Mesendoderm (in vitro differentiated cells): ENCODE results near the gene KIF5B.
"Not testable (repeated sequence)": the region's sequence is repeated elsewhere in the genome, so short reads cannot be mapped to it uniquely, and the experiment has no call there.

ENCODE experiments used
- DNase-seq: peaks from one replicate; pipeline ENCODE4 v3.0.0; 2013
- H2AK5ac ChIP-seq: 2 replicates; pipeline ENCODE4 v1.6.1; 2013; ENCODE audit warnings: low read length, inconsistent platforms
- H2BK120ac ChIP-seq: 2 replicates; pipeline ENCODE4 v1.6.1; 2013; ENCODE audit warnings: low read depth, mild to moderate bottlenecking, low read length, moderate library complexity, mixed read lengths
- H2BK15ac ChIP-seq: replicated peaks from 2 replicates; pipeline ENCODE4 v1.6.1; 2013; ENCODE audit warnings: low read depth, mild to moderate bottlenecking, moderate library complexity
- H2BK5ac ChIP-seq: 2 replicates; pipeline ENCODE4 v1.6.1; 2013; ENCODE audit warnings: low read length, inconsistent platforms
- H3K18ac ChIP-seq: 2 replicates; pipeline ENCODE4 v1.6.1; 2013; ENCODE audit warnings: mild to moderate bottlenecking, low read length, mixed read lengths
- H3K23ac ChIP-seq: one replicate; pipeline ENCODE4 v1.6.1; 2013; ENCODE audit warnings: low read length
- H3K27ac ChIP-seq: 2 replicates; pipeline ENCODE4 v1.5.1; 2013; ENCODE audit warnings: low read depth, mild to moderate bottlenecking, inconsistent platforms, low read length, moderate library complexity
- H3K27me3 ChIP-seq: 2 replicates; pipeline ENCODE4 v1.6.1; 2013; ENCODE audit warnings: low read length, control low read depth, mild to moderate bottlenecking, inconsistent platforms; ENCODE audit not compliant: insufficient read depth, poor library complexity
- H3K36me3 ChIP-seq: 2 replicates; pipeline ENCODE4 v1.6.1; 2013; ENCODE audit warnings: low read length, inconsistent platforms; ENCODE audit not compliant: control insufficient read depth, insufficient read depth
- H3K4ac ChIP-seq: one replicate; pipeline ENCODE4 v1.6.1; 2013; ENCODE audit warnings: low read depth, mild to moderate bottlenecking, low read length, moderate library complexity
- H3K4me1 ChIP-seq: 2 replicates; pipeline ENCODE4 v1.6.1; 2013; ENCODE audit warnings: low read depth, low read length, inconsistent platforms; ENCODE audit not compliant: control insufficient read depth
- H3K4me2 ChIP-seq: 2 replicates; pipeline ENCODE4 v1.6.1; 2013; ENCODE audit warnings: low read length
- H3K4me3 ChIP-seq: 2 replicates; pipeline ENCODE4 v1.5.1; 2013; ENCODE audit warnings: mild to moderate bottlenecking, low read length
- H3K56ac ChIP-seq: one replicate; pipeline ENCODE4 v1.6.1; 2013; ENCODE audit warnings: low read length
- H3K79me1 ChIP-seq: 2 replicates; pipeline ENCODE4 v1.6.1; 2013; ENCODE audit warnings: low read length, inconsistent platforms
- H3K79me2 ChIP-seq: 2 replicates; pipeline ENCODE4 v1.6.1; 2013; ENCODE audit warnings: mild to moderate bottlenecking, low read length; ENCODE audit not compliant: control insufficient read depth, insufficient read depth
- H3K9ac ChIP-seq: 2 replicates; pipeline ENCODE4 v1.6.1; 2013; ENCODE audit warnings: low read length, inconsistent platforms
- H4K5ac ChIP-seq: one replicate; pipeline ENCODE4 v1.6.1; 2013; ENCODE audit warnings: low read length
- H4K8ac ChIP-seq: one replicate; pipeline ENCODE4 v1.6.1; 2013; ENCODE audit warnings: low read depth, mild to moderate bottlenecking, control low read depth, low read length, moderate library complexity
- WGBS: extraction: QIAGEN DNeasy Blood & Tissue Kit; methylation state at CpG from one replicate; pipeline ENCODE4 v1.1.7; 2013; ENCODE audit warnings: low lambda C conversion rate, missing lambda C conversion rate; ENCODE audit not compliant: insufficient coverage; ENCODE audit errors: extremely low coverage; 5-methylcytosine and 5-hydroxymethylcytosine counted together

Gene KIF5B

DNA sequence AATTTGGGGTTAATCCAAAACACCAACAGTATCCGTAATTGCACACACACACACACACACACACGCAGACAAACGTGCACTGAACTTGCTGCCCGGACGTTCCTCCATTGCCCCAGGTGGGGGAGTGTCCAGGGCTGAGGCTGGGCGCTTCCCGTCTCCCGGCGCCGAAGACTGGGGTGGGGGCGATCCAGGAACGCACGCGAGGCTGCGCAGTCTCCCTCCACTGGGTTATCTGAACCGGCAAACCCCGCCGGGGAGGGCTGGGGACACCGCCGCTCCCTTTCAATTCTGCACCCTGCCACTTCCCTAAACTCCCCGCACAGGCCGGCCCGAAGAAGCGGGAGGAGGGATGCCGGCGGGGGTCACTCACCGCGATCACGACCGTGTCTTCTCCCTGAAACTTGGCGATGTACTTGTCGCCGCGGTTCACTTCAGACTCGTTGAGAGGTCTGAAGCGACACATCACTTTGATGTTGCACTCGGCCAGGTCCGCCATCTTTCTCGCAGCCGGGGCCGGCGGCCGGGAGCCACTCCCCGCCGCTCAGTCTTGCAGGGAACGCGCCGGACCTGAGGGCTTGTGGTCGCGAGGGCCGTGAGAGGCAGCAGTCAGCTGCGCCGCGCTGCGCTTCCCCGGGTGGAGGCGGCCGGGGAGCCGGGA, 618 bp downstream of the KIF5B start:
- H3K4me1 ChIP-seq, result peaks cover 2% of the 10 kb centered on the region
- H4K8ac ChIP-seq, result no peak overlapping the region
- peaks cover 45% of the 10 kb centered on the region for H3K79me2 ChIP-seq
- H3K4ac ChIP-seq, result peak overlapping the region; percentile 81
- peak overlapping the region; percentile 97 for H3K56ac ChIP-seq
- peak overlapping the region; percentile 6 for H3K4me2 ChIP-seq
- no peak overlapping the region for H2BK120ac ChIP-seq
- no peak overlapping the region for H2BK15ac ChIP-seq
- H3K27me3 ChIP-seq, result no peaks in the 10 kb centered on the region
- H3K79me1 ChIP-seq, result no peaks in the 10 kb centered on the region
- H3K23ac ChIP-seq, result peak overlapping the region; percentile 100
- H3K18ac ChIP-seq, result peak overlapping the region; percentile 92
- peak overlapping the region; percentile 86 for H3K27ac ChIP-seq
- H2BK5ac ChIP-seq, result peak overlapping the region; percentile 95
- no peak overlapping the region for H2AK5ac ChIP-seq
- WGBS, result no CpG with 5 or more reads among the region's 59 CpGs
- peak; percentile 83 for DNase-seq
- peak overlapping the region; percentile 97 for H3K9ac ChIP-seq
- no peak overlapping the region for H4K5ac ChIP-seq
- H3K4me3 ChIP-seq, result peak overlapping the region; percentile 95
- H3K36me3 ChIP-seq, result no peaks in the 10 kb centered on the region

DNA sequence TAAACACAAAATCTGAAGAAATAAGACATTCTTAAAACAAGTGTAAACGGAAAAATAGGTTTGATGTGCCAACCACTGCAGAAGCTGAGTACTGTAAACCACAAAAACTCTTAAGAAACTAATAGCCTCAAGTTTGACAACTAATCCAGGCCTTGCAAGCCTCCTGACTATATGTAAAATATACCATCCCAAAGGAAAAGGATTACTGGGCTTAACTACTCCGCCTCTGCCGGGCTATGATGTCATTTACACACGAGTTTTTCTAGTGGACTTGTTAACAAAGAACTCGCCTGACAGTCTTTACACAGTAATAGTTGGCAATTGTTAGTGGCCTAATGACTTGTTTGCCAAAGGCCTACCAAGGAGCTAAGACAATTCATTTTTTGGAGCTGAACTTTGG, 2.1 kb downstream of the KIF5B start:
- H3K27me3 ChIP-seq, result no peaks in the 10 kb centered on the region
- H3K56ac ChIP-seq, result peak overlapping the region; percentile 62
- H3K9ac ChIP-seq, result peak overlapping the region; percentile 59
- no peak overlapping the region for H3K4ac ChIP-seq
- no CpG with 5 or more reads among the region's 5 CpGs for WGBS
- peak overlapping the region; percentile 51 for H3K4me2 ChIP-seq
- no peak overlapping the region for H4K8ac ChIP-seq
- peak overlapping the region; percentile 53 for H3K4me3 ChIP-seq
- H2AK5ac ChIP-seq, result no peak overlapping the region
- peaks cover under 1% of the 10 kb centered on the region for H3K4me1 ChIP-seq
- no peaks in the 10 kb centered on the region for H3K36me3 ChIP-seq
- H2BK15ac ChIP-seq, result no peak overlapping the region
- H3K27ac ChIP-seq, result no peak overlapping the region
- H3K23ac ChIP-seq, result no peak overlapping the region
- H3K79me2 ChIP-seq, result peaks cover 61% of the 10 kb centered on the region
- peak; percentile 36 for DNase-seq
- H3K18ac ChIP-seq, result no peak overlapping the region
- no peaks in the 10 kb centered on the region for H3K79me1 ChIP-seq
- H2BK5ac ChIP-seq, result no peak overlapping the region
- no peak overlapping the region for H2BK120ac ChIP-seq
- no peak overlapping the region for H4K5ac ChIP-seq

DNA sequence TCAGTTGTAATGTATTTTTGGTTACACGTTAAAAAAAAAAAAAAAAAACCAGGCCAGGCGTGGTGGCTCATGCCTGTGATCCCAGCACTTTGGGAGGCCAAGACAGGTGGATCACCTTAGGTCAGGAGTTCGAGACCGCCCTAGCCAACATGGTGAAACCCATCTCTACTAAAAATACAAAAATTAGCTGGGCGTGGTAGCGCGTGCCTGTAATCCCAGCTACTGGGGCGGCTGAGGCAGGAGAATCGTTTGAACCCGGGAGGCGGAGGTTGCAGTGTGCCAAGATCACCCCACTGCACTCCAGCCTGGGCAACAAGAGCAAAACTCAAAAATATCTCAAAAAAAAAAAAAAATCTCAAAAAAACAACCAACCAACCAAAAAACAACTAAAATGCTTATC, 2.8 kb downstream of the KIF5B start:
- not testable (repeated sequence) for H3K9ac ChIP-seq, H2BK120ac ChIP-seq, H2BK5ac ChIP-seq, H3K27me3 ChIP-seq, H2BK15ac ChIP-seq, H3K18ac ChIP-seq, H4K8ac ChIP-seq, DNase-seq, H3K36me3 ChIP-seq, H3K27ac ChIP-seq, H3K23ac ChIP-seq, H2AK5ac ChIP-seq, H3K56ac ChIP-seq, H3K4me3 ChIP-seq, H3K4me1 ChIP-seq, H3K4ac ChIP-seq, H3K4me2 ChIP-seq, H3K79me1 ChIP-seq, H4K5ac ChIP-seq
- peaks cover 67% of the 10 kb centered on the region for H3K79me2 ChIP-seq
- no CpG with 5 or more reads among the region's 11 CpGs for WGBS

DNA sequence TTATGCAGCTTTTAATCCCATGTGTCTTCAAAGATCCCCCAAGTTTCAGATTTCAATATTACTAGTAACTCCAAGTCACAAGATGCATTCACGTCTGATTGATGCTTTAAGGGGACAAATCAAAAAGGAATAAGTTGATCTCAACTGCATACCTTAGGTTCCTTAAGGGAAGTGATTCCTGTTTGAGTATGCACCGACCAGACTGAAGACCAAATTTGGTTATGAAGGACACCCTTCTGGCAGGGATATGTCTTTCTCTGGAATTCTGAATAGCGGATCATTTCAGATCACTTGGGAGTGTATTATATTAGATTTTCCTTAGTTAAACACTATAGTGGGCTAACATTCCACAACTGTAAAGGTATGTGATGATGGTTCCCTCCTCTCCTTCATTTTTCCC, 4.3 kb downstream of the KIF5B start:
- peaks cover 3% of the 10 kb centered on the region for H3K79me1 ChIP-seq
- no CpG with 5 or more reads among the region's 3 CpGs for WGBS
- peaks cover 3% of the 10 kb centered on the region for H3K36me3 ChIP-seq
- H3K4me3 ChIP-seq, result no peak overlapping the region
- peak overlapping the region; percentile 6 for H3K9ac ChIP-seq
- no peak overlapping the region for H3K27ac ChIP-seq
- H2BK5ac ChIP-seq, result no peak overlapping the region
- DNase-seq, result no peak
- no peaks in the 10 kb centered on the region for H3K27me3 ChIP-seq
- no peak overlapping the region for H4K8ac ChIP-seq
- no peak overlapping the region for H3K4ac ChIP-seq
- no peak overlapping the region for H2AK5ac ChIP-seq
- peak overlapping the region; percentile 6 for H3K4me2 ChIP-seq
- H3K18ac ChIP-seq, result no peak overlapping the region
- H3K23ac ChIP-seq, result no peak overlapping the region
- no peak overlapping the region for H4K5ac ChIP-seq
- peak overlapping the region; percentile 22 for H3K56ac ChIP-seq
- H2BK15ac ChIP-seq, result no peak overlapping the region
- H3K4me1 ChIP-seq, result no peaks in the 10 kb centered on the region
- H2BK120ac ChIP-seq, result no peak overlapping the region
- H3K79me2 ChIP-seq, result peaks cover 79% of the 10 kb centered on the region

DNA sequence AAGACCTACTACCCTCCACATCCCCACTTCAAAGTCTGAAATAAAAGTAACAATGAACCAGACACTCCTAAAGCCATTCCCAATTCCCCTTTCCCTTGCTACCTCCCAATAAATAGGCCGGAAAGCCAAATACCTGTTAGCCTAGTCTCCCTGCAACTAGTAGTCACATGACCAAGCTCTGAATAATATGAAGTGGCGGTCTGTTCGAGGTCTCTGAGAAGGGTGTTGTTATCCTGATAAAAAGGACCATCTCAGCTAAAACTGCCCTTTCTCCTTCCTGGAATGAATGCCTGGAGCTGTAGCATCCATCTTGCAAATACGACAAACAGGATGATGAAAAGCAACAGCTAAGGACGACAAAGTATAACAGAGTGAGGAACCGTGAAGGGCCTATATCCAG, 6.0 kb downstream of the KIF5B start:
- peaks cover 3% of the 10 kb centered on the region for H3K79me1 ChIP-seq
- no peak overlapping the region for H4K5ac ChIP-seq
- peaks cover 3% of the 10 kb centered on the region for H3K36me3 ChIP-seq
- peak overlapping the region; percentile 43 for H3K56ac ChIP-seq
- H3K4me3 ChIP-seq, result no peak overlapping the region
- H2BK5ac ChIP-seq, result no peak overlapping the region
- no peak overlapping the region for H2BK15ac ChIP-seq
- H3K79me2 ChIP-seq, result peaks cover 84% of the 10 kb centered on the region
- H3K9ac ChIP-seq, result peak overlapping the region; percentile 20
- H3K27me3 ChIP-seq, result no peaks in the 10 kb centered on the region
- H3K4me1 ChIP-seq, result no peaks in the 10 kb centered on the region
- no peak overlapping the region for H2BK120ac ChIP-seq
- peak; percentile 62 for DNase-seq
- no CpG with 5 or more reads among the region's 6 CpGs for WGBS
- H4K8ac ChIP-seq, result no peak overlapping the region
- H2AK5ac ChIP-seq, result no peak overlapping the region
- H3K18ac ChIP-seq, result no peak overlapping the region
- H3K27ac ChIP-seq, result no peak overlapping the region
- H3K4me2 ChIP-seq, result peak overlapping the region; percentile 7
- H3K4ac ChIP-seq, result no peak overlapping the region
- no peak overlapping the region for H3K23ac ChIP-seq

DNA sequence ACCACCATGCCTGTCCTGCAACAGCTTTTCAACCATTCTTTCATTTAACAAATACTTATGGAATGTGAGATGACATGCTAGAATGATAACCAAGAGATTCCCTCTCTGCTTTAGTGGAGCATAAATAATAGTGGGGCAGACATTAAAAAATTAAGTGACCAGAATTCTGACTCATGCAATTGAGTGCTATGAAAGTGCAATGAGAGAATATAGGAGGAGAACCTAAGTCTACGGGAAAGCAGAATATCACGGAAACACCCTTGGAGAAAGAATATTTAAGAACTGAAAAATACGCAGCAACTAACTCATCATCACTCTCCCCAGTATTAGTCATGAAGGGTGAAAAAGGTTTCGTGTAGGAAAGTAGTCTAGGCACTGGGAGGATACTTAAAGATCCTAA, 7.1 kb downstream of the KIF5B start:
- H3K56ac ChIP-seq, result no peak overlapping the region
- peaks cover 3% of the 10 kb centered on the region for H3K79me1 ChIP-seq
- peaks cover 3% of the 10 kb centered on the region for H3K36me3 ChIP-seq
- no peak overlapping the region for H3K23ac ChIP-seq
- H2AK5ac ChIP-seq, result no peak overlapping the region
- H2BK15ac ChIP-seq, result no peak overlapping the region
- H3K4me1 ChIP-seq, result no peaks in the 10 kb centered on the region
- H3K79me2 ChIP-seq, result peaks cover 82% of the 10 kb centered on the region
- no peak overlapping the region for H3K18ac ChIP-seq
- H3K4me2 ChIP-seq, result no peak overlapping the region
- no peak overlapping the region for H3K27ac ChIP-seq
- no peak overlapping the region for H4K5ac ChIP-seq
- no peak overlapping the region for H3K4me3 ChIP-seq
- H2BK120ac ChIP-seq, result no peak overlapping the region
- no peak overlapping the region for H3K9ac ChIP-seq
- no peaks in the 10 kb centered on the region for H3K27me3 ChIP-seq
- no CpG with 5 or more reads among the region's 4 CpGs for WGBS
- H2BK5ac ChIP-seq, result no peak overlapping the region
- no peak overlapping the region for H4K8ac ChIP-seq
- no peak for DNase-seq
- H3K4ac ChIP-seq, result no peak overlapping the region
